GM12873 (cell line): ENCODE results near the gene RPS14.

Experiments
- CTCF ChIP-seq: IDR thresholded peaks from 2 replicates; pipeline ENCODE4 v1.5.1; 2012; ENCODE audit warnings: low read depth, mild to moderate bottlenecking, moderate library complexity, low read length, control low read depth; ENCODE audit not compliant: insufficient read depth; ENCODE audit errors: missing control alignments

The RPS14 gene

GRCh38 chr5:150487199-150488061 lies 37.9 kb upstream of the RPS14 start:
- peak; percentile 40 for TF ChIP-seq CTCF

- no peak for TF ChIP-seq CTCF
Observed at GRCh38 chr5:150486402-150487198, 37.1 kb upstream of the RPS14 start.

GRCh38 chr5:150485693-150486401 lies 36.3 kb upstream of the RPS14 start:
- TF ChIP-seq CTCF: no peak

GRCh38 chr5:150484964-150485692 lies 35.6 kb upstream of the RPS14 start:
- TF ChIP-seq CTCF: no peak

- no peak for TF ChIP-seq CTCF
Observed at GRCh38 chr5:150481972-150482406, 32.5 kb upstream of the RPS14 start.

GRCh38 chr5:150481708-150481965 lies 32.1 kb upstream of the RPS14 start:
- TF ChIP-seq CTCF: no peak
